GM18951 (cell line): ENCODE results near the gene NOL9.

Experiments used
- POLR2A ChIP-seq: IDR thresholded peaks from 4 replicates; pipeline ENCODE4 v1.6.1; 2011; ENCODE audit warnings: mild to moderate bottlenecking; ENCODE audit not compliant: insufficient read length, insufficient read depth; ENCODE audit errors: extremely low read depth
- in situ Hi-C: fragments of 300-500 bp; cut with MboI; formaldehyde crosslinking; loops from one replicate; pipeline ENCODE4 v1.12.0; 2022; ENCODE audit warnings: low sequenced_read_pairs, mixed read lengths, inconsistent platforms; ENCODE audit not compliant: unreplicated experiment

Gene NOL9

GRCh38 chr1:6487804-6488484, 66.4 kb downstream of the NOL9 start:
- in situ Hi-C loops = no loop called here

GRCh38 chr1:6486433-6487011, 67.8 kb downstream of the NOL9 start:
- in situ Hi-C loops = no loop called here
- TF ChIP-seq POLR2A = no peak

More at GRCh38 chr1:6487804-6488484, 66.4 kb downstream of the NOL9 start:
- no peak for TF ChIP-seq POLR2A

- no peak for TF ChIP-seq POLR2A
- in situ Hi-C loops = no loop called here
These were observed 68.9 kb downstream of the NOL9 start for GRCh38 chr1:6485168-6486101.

- TF ChIP-seq POLR2A = no peak
- in situ Hi-C loops = no loop called here
These were observed 69.5 kb downstream of the NOL9 start for GRCh38 chr1:6484826-6485167.

- in situ Hi-C loops = no loop called here
- TF ChIP-seq POLR2A = no peak
These were observed 70.6 kb downstream of the NOL9 start for GRCh38 chr1:6483761-6484117.

- TF ChIP-seq POLR2A = no peak
- in situ Hi-C loops = no loop called here
These were observed 71.1 kb downstream of the NOL9 start for GRCh38 chr1:6483017-6483760.

GRCh38 chr1:6481820-6482219, 72.5 kb downstream of the NOL9 start:
- TF ChIP-seq POLR2A = no peak
- in situ Hi-C loops = no loop called here

GRCh38 chr1:6477039-6477820, 77.1 kb downstream of the NOL9 start:
- no peak for TF ChIP-seq POLR2A
- in situ Hi-C loops = no loop called here

- TF ChIP-seq POLR2A = no peak
- in situ Hi-C loops = no loop called here
These were observed 77.8 kb downstream of the NOL9 start for GRCh38 chr1:6476483-6476882.

GRCh38 chr1:6475381-6476133, 78.8 kb downstream of the NOL9 start:
- no peak for TF ChIP-seq POLR2A
- in situ Hi-C loops = no loop called here

GRCh38 chr1:6474815-6475282, 79.5 kb downstream of the NOL9 start:
- no peak for TF ChIP-seq POLR2A
- in situ Hi-C loops = no loop called here
